BLaER1 treated with 17β-estradiol and CSF1 and Interleukin-3, amounts not matched to agents 10 nM and 100 nM (cell line): ENCODE results near the gene MYL10.
A peak's percentile ranks its signal among the peaks of the same experiment; 100 is the strongest.

Experiments
- H3K27ac ChIP-seq, 11 experiments: shearing (Covaris generic); formaldehyde crosslinking; 2 replicates each; pipeline ENCODE4 v1.8.1; 2022
- H3K27me3 ChIP-seq, 11 experiments: shearing (Covaris generic); formaldehyde crosslinking; 2 replicates each; pipeline ENCODE4 v1.8.1; 2022
- H3K36me3 ChIP-seq, 11 experiments: shearing (Covaris generic); formaldehyde crosslinking; 2 replicates each; pipeline ENCODE4 v1.8.1; 2022
- H3K4me1 ChIP-seq, 10 experiments: shearing (Covaris generic); formaldehyde crosslinking; 2 replicates each; pipeline ENCODE4 v1.8.1; 2022
- H3K4me2 ChIP-seq, 11 experiments: shearing (Covaris generic); formaldehyde crosslinking; 2 replicates each; pipeline ENCODE4 v1.8.1; 2022
- H3K4me3 ChIP-seq, 10 experiments: shearing (Covaris generic); formaldehyde crosslinking; 2 replicates each; pipeline ENCODE4 v1.8.1; 2022
- H3K9ac ChIP-seq, 11 experiments: shearing (Covaris generic); formaldehyde crosslinking; 2 replicates each; pipeline ENCODE4 v1.8.1; 2022
- H3K9me3 ChIP-seq, 11 experiments: shearing (Covaris generic); formaldehyde crosslinking; replicated peaks in 1 of 11; 2 replicates each; pipeline ENCODE4 v1.8.1; 2022
- H4K20me1 ChIP-seq, 11 experiments: shearing (Covaris generic); formaldehyde crosslinking; 2 replicates each; pipeline ENCODE4 v1.8.1; 2022
- Cebpa-rat ChIP-seq, 11 experiments: shearing (Covaris generic); IDR thresholded peaks; 2 replicates each; pipeline ENCODE4 v1.8.1; 2022

MYL10 gene

GRCh38 chr7:101618207-101618839, 10.8 kb downstream of the MYL10 start:
- Histone ChIP-seq H3K9me3 (no peaks in the 10 kb centered on the region), H4K20me1 (no peaks in the 10 kb centered on the region), H3K4me1 (peaks cover 10 to 22% (median 20%) of the 10 kb centered on the region in 10 experiments; a peak in 19 of 20 replicates), H3K27ac (no peak overlapping the region), H3K4me2 (no peak overlapping the region), H3K27me3 (no peaks in the 10 kb centered on the region), H3K36me3 (no peaks in the 10 kb centered on the region), H3K9ac (no peak overlapping the region), H3K4me3 (no peak overlapping the region)
- no peak for TF ChIP-seq Cebpa-rat (IDR thresholded peaks at IDR 0.05)

GRCh38 chr7:101617451-101618206, 11.5 kb downstream of the MYL10 start:
- Histone ChIP-seq H3K27me3 (no peaks in the 10 kb centered on the region), H3K27ac (no peak overlapping the region), H4K20me1 (no peaks in the 10 kb centered on the region), H3K4me2 (no peak overlapping the region), H3K4me1 (peaks cover 10 to 22% (median 20%) of the 10 kb centered on the region in 10 experiments; a peak in 19 of 20 replicates), H3K36me3 (no peaks in the 10 kb centered on the region), H3K9ac (no peak overlapping the region), H3K4me3 (no peak overlapping the region), H3K9me3 (no peaks in the 10 kb centered on the region)
- no peak for TF ChIP-seq Cebpa-rat (IDR thresholded peaks at IDR 0.05)

GRCh38 chr7:101615446-101615845, 13.7 kb downstream of the MYL10 start:
- peak overlapping the region in 10 of 11 experiments; percentile 17 to 83 (median 60); a peak in 18 of 22 replicates for H3K4me2 ChIP-seq
- H3K27me3 ChIP-seq: no peaks in the 10 kb centered on the region
- H3K36me3 ChIP-seq: no peaks in the 10 kb centered on the region
- H4K20me1 ChIP-seq: no peaks in the 10 kb centered on the region
- no peak for TF ChIP-seq Cebpa-rat (IDR thresholded peaks at IDR 0.05)
- H3K4me3 ChIP-seq: no peak overlapping the region
- H3K27ac ChIP-seq: no peak overlapping the region
- H3K4me1 ChIP-seq: peaks cover 10 to 22% (median 20%) of the 10 kb centered on the region in 10 experiments; a peak in 19 of 20 replicates
- no peaks in the 10 kb centered on the region for H3K9me3 ChIP-seq
- no peak overlapping the region for H3K9ac ChIP-seq

- no peak for TF ChIP-seq Cebpa-rat (IDR thresholded peaks at IDR 0.05)
Observed at GRCh38 chr7:101614939-101615302, 14.2 kb downstream of the MYL10 start.

GRCh38 chr7:101614098-101614938, 14.8 kb downstream of the MYL10 start:
- Histone ChIP-seq H3K36me3 (no peaks in the 10 kb centered on the region), H3K27me3 (no peaks in the 10 kb centered on the region), H3K9ac (0 out of 22 replicates have a peak overlapping the region, but pooled peaks of 1 of the 11 experiments have one; percentile 37), H3K9me3 (no peaks in the 10 kb centered on the region), H3K4me3 (no peak overlapping the region), H3K27ac (no peak overlapping the region), H3K4me2 (peak overlapping the region; percentile 17 to 83 (median 54); a peak in 21 of 22 replicates), H4K20me1 (no peaks in the 10 kb centered on the region), H3K4me1 (peaks cover 10 to 22% (median 20%) of the 10 kb centered on the region in 10 experiments; a peak in 19 of 20 replicates)
- no peak for TF ChIP-seq Cebpa-rat (IDR thresholded peaks at IDR 0.05)

More at GRCh38 chr7:101614939-101615302, 14.2 kb downstream of the MYL10 start:
- H3K36me3 ChIP-seq: no peaks in the 10 kb centered on the region
- no peak overlapping the region for H3K27ac ChIP-seq
- H3K4me3 ChIP-seq: no peak overlapping the region
- no peaks in the 10 kb centered on the region for H3K27me3 ChIP-seq
- peaks cover 10 to 22% (median 20%) of the 10 kb centered on the region in 10 experiments; a peak in 19 of 20 replicates for H3K4me1 ChIP-seq
- 0 out of 22 replicates have a peak overlapping the region, but pooled peaks of 1 of the 11 experiments have one; percentile 37 for H3K9ac ChIP-seq
- peak overlapping the region; percentile 17 to 83 (median 54); a peak in 21 of 22 replicates for H3K4me2 ChIP-seq
- H4K20me1 ChIP-seq: no peaks in the 10 kb centered on the region
- no peaks in the 10 kb centered on the region for H3K9me3 ChIP-seq

GRCh38 chr7:101612885-101613515, 16.1 kb downstream of the MYL10 start:
- H3K4me1 ChIP-seq: peaks cover 10 to 22% (median 20%) of the 10 kb centered on the region in 10 experiments; a peak in 19 of 20 replicates

GRCh38 chr7:101608772-101609713, 20.1 kb downstream of the MYL10 start:
- Histone ChIP-seq H3K9ac (no peak overlapping the region), H3K36me3 (no peaks in the 10 kb centered on the region), H4K20me1 (no peaks in the 10 kb centered on the region), H3K9me3 (no peaks in the 10 kb centered on the region), H3K27me3 (no peaks in the 10 kb centered on the region), H3K4me2 (no peak overlapping the region), H3K4me3 (no peak overlapping the region), H3K27ac (no peak overlapping the region), H3K4me1 (peaks cover 0 to 7% (median 0%) of the 10 kb centered on the region in 10 experiments; a peak in 2 of 20 replicates)
- TF ChIP-seq Cebpa-rat (IDR thresholded peaks at IDR 0.05): no peak

More at GRCh38 chr7:101612885-101613515, 16.1 kb downstream of the MYL10 start:
- H3K27ac ChIP-seq: no peak overlapping the region
- H3K9ac ChIP-seq: no peak overlapping the region
- no peak overlapping the region for H3K4me3 ChIP-seq
- TF ChIP-seq Cebpa-rat (IDR thresholded peaks at IDR 0.05): no peak
- H3K27me3 ChIP-seq: no peaks in the 10 kb centered on the region
- no peak overlapping the region for H3K4me2 ChIP-seq
- no peaks in the 10 kb centered on the region for H3K36me3 ChIP-seq
- no peaks in the 10 kb centered on the region for H3K9me3 ChIP-seq
- H4K20me1 ChIP-seq: no peaks in the 10 kb centered on the region

GRCh38 chr7:101606498-101606923, 22.6 kb downstream of the MYL10 start:
- TF ChIP-seq Cebpa-rat (IDR thresholded peaks at IDR 0.05): no peak
- Histone ChIP-seq H3K27ac (no peak overlapping the region), H3K36me3 (no peaks in the 10 kb centered on the region), H3K4me2 (no peak overlapping the region), H3K4me1 (peaks cover 0 to 11% (median 0%) of the 10 kb centered on the region in 10 experiments; a peak in 5 of 20 replicates), H3K9me3 (no peaks in the 10 kb centered on the region), H3K27me3 (no peaks in the 10 kb centered on the region), H3K9ac (no peak overlapping the region), H3K4me3 (no peak overlapping the region), H4K20me1 (no peaks in the 10 kb centered on the region)
